ENCODE data around the gene KCNJ10. TPM values are rescaled to one million over a fixed set of nuclear protein-coding genes. Genes with fewer than 3 reads are reported as not detected.

KCNJ10 gene
- total RNA-seq, 1 experiment from 2014 or later: 0.08 TPM

DNA sequence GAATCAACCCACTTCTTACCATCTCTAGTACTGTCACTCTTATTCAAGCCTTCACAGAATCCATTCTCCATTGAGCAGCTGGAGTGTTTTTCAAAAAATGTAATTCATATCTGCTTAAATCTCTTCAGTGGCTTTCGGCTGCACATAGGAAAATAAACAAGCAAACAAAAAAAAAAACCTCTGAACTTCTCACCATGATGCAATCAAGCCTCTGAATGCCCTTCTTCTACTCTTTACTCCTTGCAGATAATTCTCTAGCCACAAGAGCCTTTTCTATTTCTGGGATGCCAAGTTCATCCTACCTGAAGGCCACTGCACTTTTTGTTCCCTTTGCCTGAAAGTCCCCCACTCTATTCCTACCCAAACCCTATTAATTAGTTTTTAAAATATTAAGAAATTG lies 52.4 kb downstream of the KCNJ10 start:
- DNase-seq (ENCODE audit: low read depth, low spot score) (no peak), ATAC-seq (no peak)
- H3K36me3 ChIP-seq (ENCODE audit: control insufficient read depth, insufficient read depth, low read length): no peaks in the 10 kb centered on the region
- H3K27me3 ChIP-seq (ENCODE audit: control insufficient read depth, insufficient read depth, low read length): peaks cover 8% of the 10 kb centered on the region; the same call in 1 of the 2 replicates
- no peak overlapping the region for H3K4me3 ChIP-seq (ENCODE audit: low read depth in 2 of 2, low read length in 2 of 2)
- intact Hi-C loops (cut with micrococcal nuclease; ENCODE audit: unreplicated experiment) (no loop called here), in situ Hi-C loops (cut with HindIII; ENCODE audit: low pct_unique_long_range_greater_than_20kb, low sequenced_read_pairs) (no loop called here)
- no peaks in the 10 kb centered on the region for H3K4me1 ChIP-seq (ENCODE audit: control insufficient read depth, insufficient read depth, low read length)
- ChIA-PET CTCF (no interaction called here), POLR2A (no interaction called here)
- no peak overlapping the region for H3K27ac ChIP-seq (ENCODE audit: low read length)
- H3K9me3 ChIP-seq (ENCODE audit: control insufficient read depth, insufficient read depth, low read depth, low read length): no peaks in the 10 kb centered on the region
- TF ChIP-seq, protein P1, sequence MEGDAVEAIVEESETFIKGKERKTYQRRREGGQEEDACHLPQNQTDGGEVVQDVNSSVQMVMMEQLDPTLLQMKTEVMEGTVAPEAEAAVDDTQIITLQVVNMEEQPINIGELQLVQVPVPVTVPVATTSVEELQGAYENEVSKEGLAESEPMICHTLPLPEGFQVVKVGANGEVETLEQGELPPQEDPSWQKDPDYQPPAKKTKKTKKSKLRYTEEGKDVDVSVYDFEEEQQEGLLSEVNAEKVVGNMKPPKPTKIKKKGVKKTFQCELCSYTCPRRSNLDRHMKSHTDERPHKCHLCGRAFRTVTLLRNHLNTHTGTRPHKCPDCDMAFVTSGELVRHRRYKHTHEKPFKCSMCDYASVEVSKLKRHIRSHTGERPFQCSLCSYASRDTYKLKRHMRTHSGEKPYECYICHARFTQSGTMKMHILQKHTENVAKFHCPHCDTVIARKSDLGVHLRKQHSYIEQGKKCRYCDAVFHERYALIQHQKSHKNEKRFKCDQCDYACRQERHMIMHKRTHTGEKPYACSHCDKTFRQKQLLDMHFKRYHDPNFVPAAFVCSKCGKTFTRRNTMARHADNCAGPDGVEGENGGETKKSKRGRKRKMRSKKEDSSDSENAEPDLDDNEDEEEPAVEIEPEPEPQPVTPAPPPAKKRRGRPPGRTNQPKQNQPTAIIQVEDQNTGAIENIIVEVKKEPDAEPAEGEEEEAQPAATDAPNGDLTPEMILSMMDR (IDR thresholded peaks at IDR 0.05): no peak
- TF ChIP-seq, protein P2, sequence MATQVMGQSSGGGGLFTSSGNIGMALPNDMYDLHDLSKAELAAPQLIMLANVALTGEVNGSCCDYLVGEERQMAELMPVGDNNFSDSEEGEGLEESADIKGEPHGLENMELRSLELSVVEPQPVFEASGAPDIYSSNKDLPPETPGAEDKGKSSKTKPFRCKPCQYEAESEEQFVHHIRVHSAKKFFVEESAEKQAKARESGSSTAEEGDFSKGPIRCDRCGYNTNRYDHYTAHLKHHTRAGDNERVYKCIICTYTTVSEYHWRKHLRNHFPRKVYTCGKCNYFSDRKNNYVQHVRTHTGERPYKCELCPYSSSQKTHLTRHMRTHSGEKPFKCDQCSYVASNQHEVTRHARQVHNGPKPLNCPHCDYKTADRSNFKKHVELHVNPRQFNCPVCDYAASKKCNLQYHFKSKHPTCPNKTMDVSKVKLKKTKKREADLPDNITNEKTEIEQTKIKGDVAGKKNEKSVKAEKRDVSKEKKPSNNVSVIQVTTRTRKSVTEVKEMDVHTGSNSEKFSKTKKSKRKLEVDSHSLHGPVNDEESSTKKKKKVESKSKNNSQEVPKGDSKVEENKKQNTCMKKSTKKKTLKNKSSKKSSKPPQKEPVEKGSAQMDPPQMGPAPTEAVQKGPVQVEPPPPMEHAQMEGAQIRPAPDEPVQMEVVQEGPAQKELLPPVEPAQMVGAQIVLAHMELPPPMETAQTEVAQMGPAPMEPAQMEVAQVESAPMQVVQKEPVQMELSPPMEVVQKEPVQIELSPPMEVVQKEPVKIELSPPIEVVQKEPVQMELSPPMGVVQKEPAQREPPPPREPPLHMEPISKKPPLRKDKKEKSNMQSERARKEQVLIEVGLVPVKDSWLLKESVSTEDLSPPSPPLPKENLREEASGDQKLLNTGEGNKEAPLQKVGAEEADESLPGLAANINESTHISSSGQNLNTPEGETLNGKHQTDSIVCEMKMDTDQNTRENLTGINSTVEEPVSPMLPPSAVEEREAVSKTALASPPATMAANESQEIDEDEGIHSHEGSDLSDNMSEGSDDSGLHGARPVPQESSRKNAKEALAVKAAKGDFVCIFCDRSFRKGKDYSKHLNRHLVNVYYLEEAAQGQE (IDR thresholded peaks at IDR 0.05; ENCODE audit: insufficient read depth in 1 of 2, low read depth in 2 of 2, low read length in 1 of 2): no peak
- TF ChIP-seq TCF7L2 (IDR thresholded peaks at IDR 0.05; ENCODE audit: low read depth, low read length) (no peak), POLR2AphosphoS5 (IDR thresholded peaks at IDR 0.05; ENCODE audit: low read depth, low read length) (no peak), SIN3A (IDR thresholded peaks at IDR 0.05; ENCODE audit: borderline replicate concordance, insufficient read depth, low read depth, low read length) (no peak)
- BruUV-seq (replicated peaks): no TSS peak

DNA sequence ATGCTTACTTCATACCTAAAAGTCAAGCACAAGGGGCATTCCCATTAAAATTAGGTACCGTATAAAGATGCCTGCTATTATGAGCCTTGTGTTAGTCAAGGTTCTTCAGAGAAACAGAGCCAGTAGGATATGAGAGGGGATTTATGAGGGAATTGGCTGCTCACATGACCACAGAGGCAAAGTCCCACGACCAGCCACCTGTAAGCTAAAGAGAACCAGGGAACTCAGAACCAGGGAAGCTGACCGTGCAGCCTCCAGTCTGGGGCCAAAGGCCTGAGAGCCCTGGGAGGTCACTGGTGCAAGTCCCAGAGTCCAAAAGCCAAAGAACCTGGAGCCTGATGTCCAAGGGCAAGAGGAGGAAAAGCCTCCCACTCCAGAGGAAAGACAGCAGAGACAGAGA lies 58.2 kb downstream of the KCNJ10 start:
- Histone ChIP-seq H3K36me3 (ENCODE audit: control insufficient read depth, insufficient read depth, low read length) (no peaks in the 10 kb centered on the region), H3K4me1 (ENCODE audit: control insufficient read depth, insufficient read depth, low read length) (no peaks in the 10 kb centered on the region), H3K9me3 (ENCODE audit: control insufficient read depth, insufficient read depth, low read depth, low read length) (no peaks in the 10 kb centered on the region), H3K4me3 (ENCODE audit: low read depth in 2 of 2, low read length in 2 of 2) (no peak overlapping the region), H3K27me3 (ENCODE audit: control insufficient read depth, insufficient read depth, low read length) (peaks cover 4% of the 10 kb centered on the region; the same call in 1 of the 2 replicates), H3K27ac (ENCODE audit: low read length) (no peak overlapping the region)
- no peak for TF ChIP-seq TCF7L2 (IDR thresholded peaks at IDR 0.05; ENCODE audit: low read depth, low read length)
- TF ChIP-seq, protein P1 (IDR thresholded peaks at IDR 0.05): no peak
- no peak for TF ChIP-seq POLR2AphosphoS5 (IDR thresholded peaks at IDR 0.05; ENCODE audit: low read depth, low read length)
- TF ChIP-seq, protein P2 (IDR thresholded peaks at IDR 0.05; ENCODE audit: insufficient read depth in 1 of 2, low read depth in 2 of 2, low read length in 1 of 2): no peak
- TF ChIP-seq SIN3A (IDR thresholded peaks at IDR 0.05; ENCODE audit: borderline replicate concordance, insufficient read depth, low read depth, low read length): no peak
- ChIA-PET POLR2A (no interaction called here), CTCF (no interaction called here)
- in situ Hi-C loops (cut with HindIII; ENCODE audit: low pct_unique_long_range_greater_than_20kb, low sequenced_read_pairs): no loop called here
- no peak for DNase-seq (ENCODE audit: low read depth, low spot score)
- no peak for ATAC-seq
- intact Hi-C loops (cut with micrococcal nuclease; ENCODE audit: unreplicated experiment): no loop called here
- no TSS peak for BruUV-seq (replicated peaks)
